PC-9 (cell line): ENCODE measurements around the gene VPS16. TPM values are rescaled to one million over a fixed set of nuclear protein-coding genes. Genes with fewer than 3 reads are reported as not detected.

Source experiments
- BruUV-seq: library from RNA; stranded (reverse); fragments of 400-500 nt; replicated peaks from 2 replicates; lab custom pipeline; 2021; lab: Mats Ljungman, UMichigan
- CTCF ChIA-PET: fragments of 300-600 bp; sonication (Branson Sonifier 250); formaldehyde crosslinking; loops from one replicate; lab custom pipeline; 2022; ENCODE audit warnings: antibody characterized with exemption; lab: Charles Lee
- POLR2A ChIA-PET: fragments of 300-600 bp; sonication (Branson Sonifier 250); formaldehyde crosslinking; loops from one replicate; lab custom pipeline; 2022; ENCODE audit warnings: antibody characterized with exemption; ENCODE audit not compliant: unreplicated experiment; lab: Charles Lee
- DNase-seq, 2 experiments: peaks; one replicate each; pipeline versions ENCODE4 v3.0.0 to v3.0.0-alpha.2; 2015 to 2022; ENCODE audit warnings: mixed read lengths in 1 of 2
- H2AFZ ChIP-seq: fragments of 200-600 bp; sonication (generic); 2 replicates; pipeline ENCODE4 v1.8.1; 2017; ENCODE audit warnings: antibody characterized with exemption
- H3F3A ChIP-seq: fragments of 200-600 bp; sonication (generic); 2 replicates; pipeline ENCODE4 v1.8.1; 2017; ENCODE audit warnings: antibody characterized with exemption, mild to moderate bottlenecking, low read depth; ENCODE audit not compliant: insufficient read depth
- H3K27ac ChIP-seq: fragments of 200-600 bp; sonication (generic); 2 replicates; pipeline ENCODE4 v1.6.1; 2016; ENCODE audit warnings: mixed run types
- H3K27me3 ChIP-seq: fragments of 200-600 bp; sonication (generic); 2 replicates; pipeline ENCODE4 v1.6.1; 2016; ENCODE audit warnings: low read depth, mixed run types; ENCODE audit not compliant: insufficient read depth
- H3K36me3 ChIP-seq: fragments of 200-600 bp; sonication (generic); 2 replicates; pipeline ENCODE4 v1.6.1; 2016; ENCODE audit warnings: low read depth, mixed run types
- H3K4me1 ChIP-seq: fragments of 200-600 bp; sonication (generic); replicated peaks from 2 replicates; pipeline ENCODE4 v1.6.1; 2016; ENCODE audit warnings: mixed run types; ENCODE audit not compliant: insufficient read depth
- H3K4me2 ChIP-seq: fragments of 200-600 bp; sonication (generic); 2 replicates; pipeline ENCODE4 v1.6.1; 2017; ENCODE audit warnings: mixed run types
- H3K4me3 ChIP-seq: fragments of 200-600 bp; sonication (generic); 2 replicates; pipeline ENCODE4 v1.6.1; 2016; ENCODE audit warnings: mixed run types
- H3K79me2 ChIP-seq: fragments of 200-600 bp; sonication (generic); 2 replicates; pipeline ENCODE4 v1.6.1; 2017; ENCODE audit warnings: low read depth, mixed run types
- H3K9me2 ChIP-seq: fragments of 200-600 bp; sonication (generic); 2 replicates; pipeline ENCODE4 v1.8.1; 2017; ENCODE audit warnings: mild to moderate bottlenecking; ENCODE audit not compliant: insufficient read depth
- H3K9me3 ChIP-seq: fragments of 200-600 bp; sonication (generic); 2 replicates; pipeline ENCODE4 v1.8.1; 2016; ENCODE audit warnings: low read depth; ENCODE audit not compliant: insufficient read depth
- H4K20me1 ChIP-seq: fragments of 200-600 bp; sonication (generic); 2 replicates; pipeline ENCODE4 v1.8.1; 2017; ENCODE audit not compliant: insufficient read depth
- EZH2 ChIP-seq: fragments of 200-600 bp; sonication (generic); IDR thresholded peaks from 2 replicates; pipeline ENCODE4 v1.8.0; 2017; ENCODE audit warnings: antibody characterized with exemption, low read depth
- intact Hi-C: fragments of 100-400 bp; cut with micrococcal nuclease; formaldehyde crosslinking; loops from one replicate; pipeline ENCODE4 v1.10.0; 2022; ENCODE audit not compliant: unreplicated experiment
- total RNA-seq: library from RNA; stranded (reverse); gene quantifications from 2 replicates; pipeline ENCODE4 v1.2.3, GENCODE V29; 2021
- TF ChIP-seq, protein P1 (sequence below): fragments of 200-600 bp; sonication (generic); conservative IDR thresholded peaks from 2 replicates; pipeline ENCODE4 v1.6.1; 2017; ENCODE audit warnings: mixed run types, antibody characterized with exemption, mild to moderate bottlenecking, moderate library complexity

Gene VPS16
- total RNA-seq, 1 experiment from 2014 or later, result 31.9 TPM

DNA sequence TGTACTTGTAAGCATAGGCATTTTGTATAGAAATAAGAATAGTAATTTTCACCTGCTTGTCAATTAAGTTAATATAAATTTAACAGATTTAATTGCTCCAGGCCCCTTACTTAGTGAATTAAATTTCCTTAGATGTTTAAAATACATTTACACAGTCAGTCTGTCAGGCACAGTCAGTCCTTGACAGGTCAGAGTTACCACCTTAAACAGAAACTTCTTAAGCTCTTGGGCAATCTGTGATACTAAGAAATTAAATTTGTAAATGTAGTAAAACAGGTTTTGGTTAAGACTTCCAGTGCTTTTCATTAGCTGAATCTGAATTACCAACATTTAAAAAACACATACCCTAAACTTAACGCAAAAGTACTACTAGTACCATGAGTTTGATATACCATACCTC lies 48.7 kb downstream of the VPS16 start:
- no peak overlapping the region for H3K4me3 ChIP-seq
- H3K9me3 ChIP-seq, result no peaks in the 10 kb centered on the region
- no peaks in the 10 kb centered on the region for H3K27me3 ChIP-seq
- H3K9me2 ChIP-seq, result no peaks in the 10 kb centered on the region
- CTCF ChIA-PET, result no interaction called here
- H4K20me1 ChIP-seq, result peaks cover 11% of the 10 kb centered on the region
- H3K4me1 ChIP-seq, result peaks cover 11% of the 10 kb centered on the region
- no peak overlapping the region for H3K4me2 ChIP-seq
- H3F3A ChIP-seq, result no peaks in the 10 kb centered on the region
- intact Hi-C loops, result no loop called here
- H2AFZ ChIP-seq, result no peak overlapping the region
- peak overlapping the region; percentile 38 for H3K27ac ChIP-seq
- no peaks in the 10 kb centered on the region for H3K36me3 ChIP-seq
- POLR2A ChIA-PET, result no interaction called here
- BruUV-seq, result no TSS peak
- DNase-seq, result peak in 1 of 2 experiments; percentile 39
- TF ChIP-seq, protein P1, sequence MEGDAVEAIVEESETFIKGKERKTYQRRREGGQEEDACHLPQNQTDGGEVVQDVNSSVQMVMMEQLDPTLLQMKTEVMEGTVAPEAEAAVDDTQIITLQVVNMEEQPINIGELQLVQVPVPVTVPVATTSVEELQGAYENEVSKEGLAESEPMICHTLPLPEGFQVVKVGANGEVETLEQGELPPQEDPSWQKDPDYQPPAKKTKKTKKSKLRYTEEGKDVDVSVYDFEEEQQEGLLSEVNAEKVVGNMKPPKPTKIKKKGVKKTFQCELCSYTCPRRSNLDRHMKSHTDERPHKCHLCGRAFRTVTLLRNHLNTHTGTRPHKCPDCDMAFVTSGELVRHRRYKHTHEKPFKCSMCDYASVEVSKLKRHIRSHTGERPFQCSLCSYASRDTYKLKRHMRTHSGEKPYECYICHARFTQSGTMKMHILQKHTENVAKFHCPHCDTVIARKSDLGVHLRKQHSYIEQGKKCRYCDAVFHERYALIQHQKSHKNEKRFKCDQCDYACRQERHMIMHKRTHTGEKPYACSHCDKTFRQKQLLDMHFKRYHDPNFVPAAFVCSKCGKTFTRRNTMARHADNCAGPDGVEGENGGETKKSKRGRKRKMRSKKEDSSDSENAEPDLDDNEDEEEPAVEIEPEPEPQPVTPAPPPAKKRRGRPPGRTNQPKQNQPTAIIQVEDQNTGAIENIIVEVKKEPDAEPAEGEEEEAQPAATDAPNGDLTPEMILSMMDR, result no peak
- TF ChIP-seq EZH2, result no peak
- peaks cover 58% of the 10 kb centered on the region for H3K79me2 ChIP-seq

DNA sequence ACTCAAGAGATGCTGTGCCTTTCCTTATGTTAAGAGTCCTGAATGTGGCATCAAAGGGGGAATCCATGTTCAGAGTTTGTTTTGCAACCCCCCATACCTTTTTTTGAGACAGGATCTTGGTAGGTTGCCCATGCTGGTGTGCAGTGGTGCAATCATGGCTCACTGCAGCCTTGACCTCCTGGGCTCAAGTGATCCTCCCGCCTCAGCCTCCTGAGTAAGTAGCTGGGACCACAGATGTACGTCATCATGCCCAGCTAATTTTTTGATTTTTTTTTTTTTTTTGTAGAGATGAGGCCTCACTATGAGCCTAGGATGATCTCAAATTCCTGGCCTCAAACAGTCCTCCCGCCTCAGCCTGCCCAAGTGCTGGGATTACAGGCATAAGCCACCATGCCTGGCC lies 49.3 kb downstream of the VPS16 start:
- no peaks in the 10 kb centered on the region for H3K9me3 ChIP-seq
- peaks cover 58% of the 10 kb centered on the region for H3K79me2 ChIP-seq
- no peak overlapping the region; the same call in 1 of the 2 replicates for H3K27ac ChIP-seq
- H3K4me1 ChIP-seq, result peaks cover 11% of the 10 kb centered on the region
- intact Hi-C loops, result no loop called here
- H3F3A ChIP-seq, result no peaks in the 10 kb centered on the region
- no TSS peak for BruUV-seq
- TF ChIP-seq, protein P1, result no peak
- TF ChIP-seq EZH2, result no peak
- H3K27me3 ChIP-seq, result no peaks in the 10 kb centered on the region
- H2AFZ ChIP-seq, result no peak overlapping the region
- CTCF ChIA-PET, result no interaction called here
- H3K4me3 ChIP-seq, result no peak overlapping the region
- no peak for DNase-seq
- no peaks in the 10 kb centered on the region for H3K36me3 ChIP-seq
- POLR2A ChIA-PET, result no interaction called here
- no peaks in the 10 kb centered on the region for H3K9me2 ChIP-seq
- H4K20me1 ChIP-seq, result peaks cover 10% of the 10 kb centered on the region
- H3K4me2 ChIP-seq, result no peak overlapping the region

DNA sequence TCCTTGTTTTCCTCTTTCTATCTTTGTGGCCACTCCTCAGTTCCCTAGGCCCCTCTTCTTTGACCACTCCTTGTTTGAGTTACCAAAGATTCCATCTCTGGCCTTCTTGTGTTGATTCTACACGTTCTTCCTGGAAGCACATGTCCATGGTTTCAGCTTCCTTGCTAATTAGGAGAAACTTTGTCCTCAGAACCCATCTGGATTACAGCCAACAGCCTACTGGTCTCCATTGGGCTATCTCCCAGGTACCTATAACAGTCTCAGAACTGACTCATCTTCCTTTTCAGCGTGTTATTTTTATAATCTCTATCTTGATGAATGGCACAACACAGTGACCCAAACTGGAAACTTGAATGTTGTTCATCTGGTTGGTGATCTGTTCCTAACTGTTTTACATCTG lies 50.2 kb downstream of the VPS16 start:
- BruUV-seq, result no TSS peak
- no peak overlapping the region for H3K4me3 ChIP-seq
- intact Hi-C loops, result no loop called here
- H3K9me3 ChIP-seq, result no peaks in the 10 kb centered on the region
- H3F3A ChIP-seq, result no peaks in the 10 kb centered on the region
- peaks cover 57% of the 10 kb centered on the region for H3K79me2 ChIP-seq
- H2AFZ ChIP-seq, result no peak overlapping the region
- H4K20me1 ChIP-seq, result peaks cover 10% of the 10 kb centered on the region
- H3K4me2 ChIP-seq, result no peak overlapping the region
- peaks cover 11% of the 10 kb centered on the region for H3K4me1 ChIP-seq
- ChIA-PET CTCF (interaction anchor here (0.5 kb wide), 1 partner anchor 1002 kb away, joined by 4 read pairs; no protein-coding TSS in a partner anchor), POLR2A (no interaction called here)
- H3K27me3 ChIP-seq, result no peaks in the 10 kb centered on the region
- no peaks in the 10 kb centered on the region for H3K9me2 ChIP-seq
- H3K36me3 ChIP-seq, result no peaks in the 10 kb centered on the region
- TF ChIP-seq, protein P1, result no peak
- TF ChIP-seq EZH2, result no peak
- no peak overlapping the region for H3K27ac ChIP-seq
- DNase-seq, result no peak
